ENCODE measurements around the gene MACROD1.

The MACROD1 gene

DNA sequence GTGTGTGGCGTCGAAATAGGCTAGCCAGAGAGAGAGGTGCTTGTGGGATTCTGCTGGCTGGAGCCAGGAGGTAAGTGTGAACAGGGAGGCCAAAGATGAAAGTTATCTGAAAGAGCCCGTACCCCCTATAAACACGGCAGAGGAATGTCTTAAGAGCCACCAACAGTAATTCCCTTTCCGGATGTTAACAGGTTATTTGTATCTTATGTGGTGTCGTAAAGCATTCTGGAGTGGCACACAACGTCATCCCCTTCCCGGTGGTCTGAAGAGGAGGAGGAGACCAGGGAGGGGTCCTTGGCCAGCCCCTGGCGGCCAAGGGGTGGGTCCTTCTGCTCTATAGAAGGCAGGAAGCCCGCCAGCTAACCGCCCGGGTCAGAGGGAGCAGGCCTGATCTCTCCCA, 39.5 kb downstream of the MACROD1 start:
- no peak for DNase-seq (ENCODE audit: insufficient read length, low spot score)
- FAIRE-seq: no peak
- no peak for TF ChIP-seq POLR2AphosphoS5 (IDR thresholded peaks at IDR 0.05; ENCODE audit: low read depth, low read length)
- TF ChIP-seq TAF1 (IDR thresholded peaks at IDR 0.05; ENCODE audit: low read depth, low read length): no peak
- no peak for TF ChIP-seq POU2F2 (IDR thresholded peaks at IDR 0.05; ENCODE audit: low read depth, low read length)
- no peak for TF ChIP-seq PAX5 (IDR thresholded peaks at IDR 0.05; ENCODE audit: insufficient read depth, low read length, severe bottlenecking)
- no peak for TF ChIP-seq SPI1 (IDR thresholded peaks at IDR 0.05; ENCODE audit: low read depth, low read length)
- TF ChIP-seq POLR2A (IDR thresholded peaks at IDR 0.05; ENCODE audit: low read depth, low read length): no peak

DNA sequence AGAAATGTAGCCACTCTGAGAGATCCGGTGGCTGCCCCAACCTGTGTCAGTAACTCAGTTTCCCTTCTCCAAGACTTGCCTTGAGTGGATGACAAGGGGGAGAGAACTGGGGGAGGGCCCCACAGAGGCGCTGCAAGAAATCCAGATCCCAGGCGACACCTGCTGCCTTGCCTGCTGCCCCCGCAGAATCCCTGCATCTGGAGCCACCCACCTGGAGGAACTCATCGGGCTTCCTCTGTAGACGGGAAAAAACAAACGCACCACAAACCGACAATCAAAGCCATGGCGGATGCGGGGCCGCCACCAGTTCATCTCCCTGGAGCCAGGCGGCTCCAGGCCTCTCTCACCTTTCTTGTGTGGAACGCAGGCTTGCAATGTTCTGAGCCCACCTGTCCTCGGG, 40.2 kb downstream of the MACROD1 start:
- TF ChIP-seq POLR2AphosphoS5 (IDR thresholded peaks at IDR 0.05; ENCODE audit: low read depth, low read length): no peak
- TF ChIP-seq TAF1 (IDR thresholded peaks at IDR 0.05; ENCODE audit: low read depth, low read length): no peak
- no peak for TF ChIP-seq POU2F2 (IDR thresholded peaks at IDR 0.05; ENCODE audit: low read depth, low read length)
- TF ChIP-seq POLR2A (IDR thresholded peaks at IDR 0.05; ENCODE audit: low read depth, low read length): no peak
- no peak for TF ChIP-seq SPI1 (IDR thresholded peaks at IDR 0.05; ENCODE audit: low read depth, low read length)
- TF ChIP-seq PAX5 (IDR thresholded peaks at IDR 0.05; ENCODE audit: insufficient read depth, low read length, severe bottlenecking): no peak
- FAIRE-seq: no peak
- DNase-seq (ENCODE audit: insufficient read length, low spot score): no peak

- FAIRE-seq (no peak), DNase-seq (ENCODE audit: insufficient read length, low spot score) (no peak)
- no peak for TF ChIP-seq POLR2AphosphoS5 (IDR thresholded peaks at IDR 0.05; ENCODE audit: low read depth, low read length)
- no peak for TF ChIP-seq PAX5 (IDR thresholded peaks at IDR 0.05; ENCODE audit: insufficient read depth, low read length, severe bottlenecking)
- no peak for TF ChIP-seq POU2F2 (IDR thresholded peaks at IDR 0.05; ENCODE audit: low read depth, low read length)
- TF ChIP-seq POLR2A (IDR thresholded peaks at IDR 0.05; ENCODE audit: low read depth, low read length): no peak
- no peak for TF ChIP-seq SPI1 (IDR thresholded peaks at IDR 0.05; ENCODE audit: low read depth, low read length)
- TF ChIP-seq TAF1 (IDR thresholded peaks at IDR 0.05; ENCODE audit: low read depth, low read length): no peak
These were observed 41.8 kb downstream of the MACROD1 start for GRCh38 chr11:64124147-64124546.

DNA sequence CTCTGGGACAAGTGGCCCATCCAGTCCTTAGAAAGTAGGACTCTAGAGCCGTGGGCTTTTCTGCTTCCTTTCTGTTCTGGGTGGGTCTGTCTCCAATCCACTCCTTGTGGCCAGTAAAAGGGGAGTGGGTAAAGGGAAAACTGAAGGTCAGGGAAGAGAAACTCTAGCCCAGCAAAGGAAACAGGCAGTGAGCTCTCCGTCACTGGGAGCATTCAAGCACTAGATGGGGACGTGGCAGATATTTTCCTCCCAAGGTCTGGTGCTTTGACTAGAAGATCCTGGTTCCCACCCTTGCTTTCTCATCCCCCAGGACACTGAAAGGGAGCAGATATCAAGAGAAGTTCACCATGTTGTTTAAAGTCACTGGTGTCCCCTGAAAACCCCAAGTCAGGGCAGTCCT, 42.2 kb downstream of the MACROD1 start:
- DNase-seq (ENCODE audit: insufficient read length, low spot score) (no peak), FAIRE-seq (no peak)
- TF ChIP-seq POU2F2 (IDR thresholded peaks at IDR 0.05; ENCODE audit: low read depth, low read length): no peak
- no peak for TF ChIP-seq POLR2AphosphoS5 (IDR thresholded peaks at IDR 0.05; ENCODE audit: low read depth, low read length)
- TF ChIP-seq PAX5 (IDR thresholded peaks at IDR 0.05; ENCODE audit: insufficient read depth, low read length, severe bottlenecking): no peak
- TF ChIP-seq SPI1 (IDR thresholded peaks at IDR 0.05; ENCODE audit: low read depth, low read length): no peak
- no peak for TF ChIP-seq POLR2A (IDR thresholded peaks at IDR 0.05; ENCODE audit: low read depth, low read length)
- no peak for TF ChIP-seq TAF1 (IDR thresholded peaks at IDR 0.05; ENCODE audit: low read depth, low read length)

GRCh38 chr11:64122411-64123410, 43.2 kb downstream of the MACROD1 start:
- FAIRE-seq (no peak), DNase-seq (ENCODE audit: insufficient read length, low spot score) (no peak)
- no peak for TF ChIP-seq POU2F2 (IDR thresholded peaks at IDR 0.05; ENCODE audit: low read depth, low read length)
- TF ChIP-seq POLR2A (IDR thresholded peaks at IDR 0.05; ENCODE audit: low read depth, low read length): no peak
- TF ChIP-seq PAX5 (IDR thresholded peaks at IDR 0.05; ENCODE audit: insufficient read depth, low read length, severe bottlenecking): no peak
- no peak for TF ChIP-seq POLR2AphosphoS5 (IDR thresholded peaks at IDR 0.05; ENCODE audit: low read depth, low read length)
- no peak for TF ChIP-seq SPI1 (IDR thresholded peaks at IDR 0.05; ENCODE audit: low read depth, low read length)
- TF ChIP-seq TAF1 (IDR thresholded peaks at IDR 0.05; ENCODE audit: low read depth, low read length): no peak

- FAIRE-seq (no peak), DNase-seq (ENCODE audit: insufficient read length, low spot score) (no peak)
- no peak for TF ChIP-seq SPI1 (IDR thresholded peaks at IDR 0.05; ENCODE audit: low read depth, low read length)
These were observed 44.1 kb downstream of the MACROD1 start for GRCh38 chr11:64121663-64122410.

GRCh38 chr11:64120951-64121569, 44.9 kb downstream of the MACROD1 start:
- FAIRE-seq (no peak), DNase-seq (ENCODE audit: insufficient read length, low spot score) (no peak)
- TF ChIP-seq PAX5 (IDR thresholded peaks at IDR 0.05; ENCODE audit: insufficient read depth, low read length, severe bottlenecking) (no peak), TAF1 (IDR thresholded peaks at IDR 0.05; ENCODE audit: low read depth, low read length) (no peak), POLR2A (IDR thresholded peaks at IDR 0.05; ENCODE audit: low read depth, low read length) (no peak)

DNA sequence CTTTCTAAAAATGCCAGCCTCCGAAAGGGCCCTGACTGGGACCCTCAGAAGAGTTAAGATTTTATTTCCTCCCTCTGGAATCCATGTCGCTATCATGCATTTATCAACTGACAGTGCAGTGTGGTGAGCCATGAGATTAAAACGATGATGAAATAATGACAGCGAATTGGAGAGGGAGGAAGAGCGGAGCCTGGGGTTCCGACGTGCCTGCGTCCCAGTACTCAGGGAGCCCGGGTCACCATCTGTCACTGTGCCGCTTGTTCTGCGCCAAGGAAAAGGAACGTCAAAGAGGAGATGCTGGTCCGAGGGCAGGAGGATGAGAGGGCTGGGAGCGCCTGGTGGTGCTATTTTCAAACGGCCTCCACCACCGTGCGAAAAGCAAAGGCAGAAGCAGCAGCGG, 46.2 kb downstream of the MACROD1 start:
- no peak for FAIRE-seq
- DNase-seq (ENCODE audit: insufficient read length, low spot score): no peak
- TF ChIP-seq POLR2AphosphoS5 (IDR thresholded peaks at IDR 0.05; ENCODE audit: low read depth, low read length) (no peak), POLR2A (IDR thresholded peaks at IDR 0.05; ENCODE audit: low read depth, low read length) (no peak), SPI1 (IDR thresholded peaks at IDR 0.05; ENCODE audit: low read depth, low read length) (no peak), PAX5 (IDR thresholded peaks at IDR 0.05; ENCODE audit: insufficient read depth, low read length, severe bottlenecking) (no peak), POU2F2 (IDR thresholded peaks at IDR 0.05; ENCODE audit: low read depth, low read length) (no peak), TAF1 (IDR thresholded peaks at IDR 0.05; ENCODE audit: low read depth, low read length) (no peak)
